Endodermal cell (in vitro differentiated cells): ENCODE data around the gene LOXHD1. TPM values are rescaled to one million over a fixed set of nuclear protein-coding genes. Genes with fewer than 3 reads are reported as not detected.

Experiments used
- DNase-seq: peaks from one replicate; pipeline ENCODE4 v3.0.0-alpha.2; 2017
- H3K27ac ChIP-seq: 2 replicates; pipeline ENCODE4 v1.5.1; 2013; ENCODE audit warnings: mild to moderate bottlenecking, low read depth, low read length, moderate library complexity
- H3K27me3 ChIP-seq: 2 replicates; pipeline ENCODE4 v1.6.1; 2013; ENCODE audit warnings: mild to moderate bottlenecking, low read length, moderate library complexity; ENCODE audit not compliant: insufficient read depth, control insufficient read depth, poor library complexity, severe bottlenecking
- H3K36me3 ChIP-seq: 2 replicates; pipeline ENCODE4 v1.7.0; 2013; ENCODE audit warnings: mild to moderate bottlenecking, low read length, moderate library complexity; ENCODE audit not compliant: control insufficient read depth, insufficient read depth
- H3K4me1 ChIP-seq: one replicate; pipeline ENCODE4 v1.7.0; 2013; ENCODE audit warnings: low read length; ENCODE audit not compliant: control insufficient read depth, insufficient read depth
- H3K4me3 ChIP-seq: 2 replicates; pipeline ENCODE4 v1.5.1; 2013; ENCODE audit warnings: mild to moderate bottlenecking, low read length, moderate library complexity
- H3K9ac ChIP-seq: 2 replicates; pipeline ENCODE4 v1.6.1; 2013; ENCODE audit warnings: mild to moderate bottlenecking, low read length, moderate library complexity; ENCODE audit not compliant: poor library complexity, severe bottlenecking; ENCODE audit errors: extremely low read depth
- H3K9me3 ChIP-seq: 2 replicates; pipeline ENCODE4 v1.6.1; 2013; ENCODE audit warnings: mild to moderate bottlenecking, low read length, moderate library complexity; ENCODE audit not compliant: control insufficient read depth
- H3K27ac Mint-ChIP-seq: 2 replicates; pipeline ENCODE4 v1.8.0; 2020; ENCODE audit warnings: mixed read lengths
- H3K27me3 Mint-ChIP-seq: 2 replicates; pipeline ENCODE4 v1.8.0; 2021; ENCODE audit warnings: mild to moderate bottlenecking, mixed read lengths; ENCODE audit not compliant: insufficient read depth
- H3K36me3 Mint-ChIP-seq: 2 replicates; pipeline ENCODE4 v1.8.0; 2020; ENCODE audit warnings: low read depth, mixed read lengths
- H3K4me1 Mint-ChIP-seq: 2 replicates; pipeline ENCODE4 v1.8.0; 2020; ENCODE audit warnings: mixed read lengths
- H3K4me3 Mint-ChIP-seq: 2 replicates; pipeline ENCODE4 v1.8.0; 2020; ENCODE audit warnings: mild to moderate bottlenecking, moderate library complexity, mixed read lengths
- H3K9me3 Mint-ChIP-seq: 2 replicates; pipeline ENCODE4 v1.8.0; 2020; ENCODE audit warnings: mild to moderate bottlenecking, mixed read lengths
- CTCF ChIP-seq: fragments of 200-600 bp; sonication (generic); conservative IDR thresholded peaks from 2 replicates; pipeline ENCODE4 v1.5.0; 2021; ENCODE audit warnings: antibody characterized with exemption, mild to moderate bottlenecking
- WGBS, 2 experiments: methylation state at CpG; one replicate each; pipeline versions ENCODE4 v1.1.5 to v1.1.7; 2013; ENCODE audit warnings: missing lambda C conversion rate in 2 of 2, mixed read lengths in 1 of 2; ENCODE audit not compliant: insufficient coverage in 1 of 2, insufficient read length in 1 of 2; 5-methylcytosine and 5-hydroxymethylcytosine counted together
- total RNA-seq, 2 donors: library from RNA; stranded (reverse); fragmentation: NEBNext Ultra II Directional in 1 of 2; extraction: Animal tissue kit (Norgen Biotek cat#: 25700) in 1 of 2; gene quantifications; 2 replicates in 1 of 2; 3 replicates in 1 of 2; pipeline ENCODE4 v1.2.1, GENCODE V29; 2021

Gene LOXHD1
- total RNA-seq, 2 donors from 2014 or later = 2.1 TPM; not detected in 1

- H3K9me3 Mint-ChIP-seq = no peaks in the 10 kb centered on the region
- no peak for DNase-seq
- no peak overlapping the region for H3K27ac ChIP-seq
- no peak overlapping the region for H3K27ac Mint-ChIP-seq
- no peaks in the 10 kb centered on the region for H3K4me1 Mint-ChIP-seq
- H3K4me3 ChIP-seq = no peak overlapping the region
- no peak overlapping the region for H3K9ac ChIP-seq
- H3K4me1 ChIP-seq = no peaks in the 10 kb centered on the region
- no peaks in the 10 kb centered on the region for H3K36me3 Mint-ChIP-seq
- no peaks in the 10 kb centered on the region for H3K9me3 ChIP-seq
- 88 to 94% methylated on average over 1 to 2 of the region's 4 CpGs for WGBS, 2 experiments
- H3K36me3 ChIP-seq = no peaks in the 10 kb centered on the region
- no peak for TF ChIP-seq CTCF
- H3K27me3 ChIP-seq = no peaks in the 10 kb centered on the region
- no peak overlapping the region for H3K4me3 Mint-ChIP-seq
- no peaks in the 10 kb centered on the region for H3K27me3 Mint-ChIP-seq
These were observed 26.2 kb upstream of the LOXHD1 start for GRCh38 chr18:46683252-46683651.

- Histone ChIP-seq H3K27ac (no peak overlapping the region), H3K9ac (no peak overlapping the region), H3K4me3 (no peak overlapping the region), H3K9me3 (no peaks in the 10 kb centered on the region), H3K27me3 (no peaks in the 10 kb centered on the region), H3K4me1 (no peaks in the 10 kb centered on the region), H3K36me3 (no peaks in the 10 kb centered on the region)
- Mint-ChIP-seq H3K4me3 (no peak overlapping the region), H3K27ac (no peak overlapping the region), H3K27me3 (no peaks in the 10 kb centered on the region), H3K9me3 (no peaks in the 10 kb centered on the region), H3K4me1 (no peaks in the 10 kb centered on the region), H3K36me3 (no peaks in the 10 kb centered on the region)
- no peak for TF ChIP-seq CTCF
- WGBS, 2 experiments = 81 to 89% methylated on average over 6 to 12 of the region's 12 CpGs
- DNase-seq = no peak
These were observed 24.0 kb upstream of the LOXHD1 start for GRCh38 chr18:46680784-46681695.

- 92 to 95% methylated on average over 43 to 52 of the region's 52 CpGs for WGBS, 2 experiments
- H3K4me1 ChIP-seq = no peaks in the 10 kb centered on the region
- Mint-ChIP-seq H3K27ac (no peak overlapping the region), H3K9me3 (no peaks in the 10 kb centered on the region), H3K4me3 (no peak overlapping the region), H3K4me1 (no peaks in the 10 kb centered on the region), H3K27me3 (peaks cover 4% of the 10 kb centered on the region), H3K36me3 (no peaks in the 10 kb centered on the region)
- H3K4me3 ChIP-seq = no peak overlapping the region
- no peaks in the 10 kb centered on the region for H3K9me3 ChIP-seq
- H3K27ac ChIP-seq = no peak overlapping the region
- DNase-seq = no peak
- H3K36me3 ChIP-seq = no peaks in the 10 kb centered on the region
- H3K9ac ChIP-seq = no peak overlapping the region
- no peaks in the 10 kb centered on the region for H3K27me3 ChIP-seq
- TF ChIP-seq CTCF = no peak
These were observed 23.0 kb upstream of the LOXHD1 start for GRCh38 chr18:46679846-46680598.
